HG03103 (cell line): ENCODE data around the gene CLCA1.

Experiments used
- ATAC-seq: cut with Tn5 transposase; IDR thresholded peaks from one replicate; pipeline ENCODE4 v1.9.1; 2021; ENCODE audit warnings: low read depth; ENCODE audit not compliant: unreplicated experiment

CLCA1 gene

DNA sequence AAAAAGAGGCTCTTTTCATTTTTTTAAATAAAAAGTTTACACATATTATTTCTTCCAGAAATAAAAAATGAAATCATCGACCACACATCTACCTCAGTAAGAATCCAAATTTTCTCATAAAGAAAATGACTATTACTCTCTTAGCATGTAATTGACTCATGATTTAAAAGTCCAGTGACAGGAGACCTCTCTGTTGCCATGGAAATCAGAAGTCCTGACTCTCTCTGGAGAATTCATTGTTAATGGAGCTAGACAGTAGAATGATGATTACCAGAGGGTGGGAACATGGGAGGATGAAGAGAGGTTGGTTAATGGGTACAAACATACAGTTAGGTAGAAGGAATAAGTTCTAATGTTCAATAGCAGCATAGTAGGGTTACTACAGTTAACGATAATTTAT, 73.1 kb downstream of the CLCA1 start:
- no peak for ATAC-seq

GRCh38 chr1:86542631-86543030, 73.9 kb downstream of the CLCA1 start:
- ATAC-seq = no peak

GRCh38 chr1:86546787-86547221, 78.1 kb downstream of the CLCA1 start, which contains the start of gene CLCA4:
Gene CLCA4, plus strand, starts transcription at chr1:86547078. Its CDS starts 42 bp downstream, at chr1:86547120.
- ATAC-seq = no peak

GRCh38 chr1:86548839-86549238, 80.1 kb downstream of the CLCA1 start:
- no peak for ATAC-seq
